Measurements from ENCODE around the gene ZNF575. TPM values are rescaled to one million over a fixed set of nuclear protein-coding genes. Genes with fewer than 3 reads are reported as not detected.

Gene ZNF575
- total and polyA plus RNA-seq, 4 donors: 0.48 to 2.3 (median 0.65) TPM

- Histone ChIP-seq H3K27me3 (ENCODE audit: control insufficient read depth in 3 of 3, insufficient read depth in 3 of 3, low read length in 2 of 3) (peaks cover 0 to 3% (median 0%) of the 10 kb centered on the region in 3 donors), H3K4me1 (ENCODE audit: control insufficient read depth in 5 of 5, insufficient read depth in 5 of 5, low read length in 5 of 5) (peaks cover 0 to 43% (median 5%) of the 10 kb centered on the region in 5 donors), H3K4me3 (no peak overlapping the region), H3K36me3 (ENCODE audit: control insufficient read depth in 4 of 4, insufficient read depth in 4 of 4, low read length in 4 of 4) (peaks cover 0 to 4% (median 0%) of the 10 kb centered on the region in 4 donors), H3K9me3 (ENCODE audit: control insufficient read depth in 4 of 4, insufficient read depth in 3 of 4, low read length in 3 of 4) (no peaks in the 10 kb centered on the region), H3K27ac (ENCODE audit: low read depth in 1 of 2, low read length in 1 of 2) (no peak overlapping the region), H3K9ac (ENCODE audit: insufficient read depth in 1 of 2, low read length in 2 of 2) (no peak overlapping the region)
- ATAC-seq (ENCODE audit: insufficient read depth, low FRiP score) (no peak), DNase-seq (no peak)
- 90 to 91% methylated on average over 23 of the region's 23 CpGs for WGBS, 2 donors
- TF ChIP-seq CTCF (IDR thresholded peaks at IDR 0.05; ENCODE audit: control extremely low read depth, extremely low read depth): no peak
Observed at GRCh38 chr19:43502419-43502976, 30.5 kb upstream of the ZNF575 start.

GRCh38 chr19:43503501-43504425, 29.2 kb upstream of the ZNF575 start:
- TF ChIP-seq CTCF (IDR thresholded peaks at IDR 0.05; ENCODE audit: control extremely low read depth, extremely low read depth): no peak
- peak; percentile 96 for DNase-seq
- H3K4me3 ChIP-seq: peak overlapping the region; percentile 62
- 1 to 2% methylated on average over 58 to 64 of the region's 64 CpGs for WGBS, 2 donors
- peak overlapping the region; percentile 63 to 89 for H3K27ac ChIP-seq (ENCODE audit: low read depth in 1 of 2, low read length in 1 of 2)
- H3K9me3 ChIP-seq (ENCODE audit: control insufficient read depth in 4 of 4, insufficient read depth in 3 of 4, low read length in 3 of 4): no peaks in the 10 kb centered on the region
- peaks cover 0 to 32% (median 4%) of the 10 kb centered on the region in 5 donors for H3K4me1 ChIP-seq (ENCODE audit: control insufficient read depth in 5 of 5, insufficient read depth in 5 of 5, low read length in 5 of 5)
- peaks cover 0 to 7% (median 4%) of the 10 kb centered on the region in 4 donors for H3K36me3 ChIP-seq (ENCODE audit: control insufficient read depth in 4 of 4, insufficient read depth in 4 of 4, low read length in 4 of 4)
- peaks cover 0 to 3% (median 0%) of the 10 kb centered on the region in 3 donors for H3K27me3 ChIP-seq (ENCODE audit: control insufficient read depth in 3 of 3, insufficient read depth in 3 of 3, low read length in 2 of 3)
- peak; percentile 97 for ATAC-seq (ENCODE audit: insufficient read depth, low FRiP score)
- H3K9ac ChIP-seq (ENCODE audit: insufficient read depth in 1 of 2, low read length in 2 of 2): peak overlapping the region; percentile 6 to 82

- Histone ChIP-seq H3K9ac (ENCODE audit: insufficient read depth in 1 of 2, low read length in 2 of 2) (peak within 1 kb of the TSS; percentile 6 to 82), H3K27me3 (ENCODE audit: control insufficient read depth in 3 of 3, insufficient read depth in 3 of 3, low read length in 2 of 3) (peaks cover 0 to 3% (median 0%) of the 10 kb centered on the region in 3 donors), H3K27ac (ENCODE audit: low read depth in 1 of 2, low read length in 1 of 2) (peak within 1 kb of the TSS; percentile 63 to 89), H3K4me3 (peak within 1 kb of the TSS; percentile 62), H3K9me3 (ENCODE audit: control insufficient read depth in 4 of 4, insufficient read depth in 3 of 4, low read length in 3 of 4) (no peaks in the 10 kb centered on the region), H3K36me3 (ENCODE audit: control insufficient read depth in 4 of 4, insufficient read depth in 4 of 4, low read length in 4 of 4) (peaks cover 0 to 9% (median 6%) of the 10 kb centered on the region in 4 donors), H3K4me1 (ENCODE audit: control insufficient read depth in 5 of 5, insufficient read depth in 5 of 5, low read length in 5 of 5) (peaks cover 0 to 24% (median under 1%) of the 10 kb centered on the region in 5 donors)
- no peak for TF ChIP-seq CTCF (IDR thresholded peaks at IDR 0.05; ENCODE audit: control extremely low read depth, extremely low read depth)
- WGBS, 2 donors: 1 to 2% methylated on average over 30 to 42 of the region's 42 CpGs
- DNase-seq: peak in 2 of 3 donors; percentile 38 to 51
- ATAC-seq (ENCODE audit: insufficient read depth, low FRiP score): no peak
Observed at GRCh38 chr19:43504426-43505185, 28.4 kb upstream of the ZNF575 start, which contains the start of gene PHLDB3. Gene PHLDB3 (minus strand): TSS chr19:43504746. CDS start chr19:43504118, 628 bp downstream.
